ENCODE data around the gene CEL.

GRCh38 chr9:133103183-133103986 is 41.6 kb downstream of the CEL start:
- TF ChIP-seq TAF1 (IDR thresholded peaks at IDR 0.05; ENCODE audit: low read depth, low read length), result no peak
- no peak for TF ChIP-seq PAX5 (IDR thresholded peaks at IDR 0.05; ENCODE audit: insufficient read depth, low read length, severe bottlenecking)

Data from GM12891 (cell line).